Endothelial cell of umbilical vein (primary cell): ENCODE data around the gene PLEKHG2. TPM values are rescaled to one million over a fixed set of nuclear protein-coding genes. Genes with fewer than 3 reads are reported as not detected.
A peak's percentile ranks its signal among the peaks of the same experiment; 100 is the strongest.

ENCODE experiments used
- BruUV-seq: library from RNA; stranded (reverse); fragments of 400-500 nt; replicated peaks from 2 replicates; lab custom pipeline; 2021; lab: Mats Ljungman, UMichigan
- CTCF ChIA-PET: fragments of 300-600, 350-600 bp; sonication (Branson Sonifier 250); formaldehyde crosslinking; loops from one replicate; lab custom pipeline; 2021; ENCODE audit warnings: antibody characterized with exemption, inconsistent platforms; lab: Charles Lee
- POLR2A ChIA-PET: fragments of 300-600, 350-600 bp; sonication (Branson Sonifier 250); formaldehyde crosslinking; loops from one replicate; lab custom pipeline; 2021; ENCODE audit warnings: antibody characterized with exemption, inconsistent platforms; lab: Charles Lee
- DNase-seq: peaks from one replicate; pipeline ENCODE4 v3.0.0-alpha.2; 2011; ENCODE audit warnings: low read depth, low spot score
- FAIRE-seq: peaks from 2 replicates; lab custom pipeline; 2011; peaks lifted over from hg19 to GRCh38; lab: Jason Lieb, UNC
- H2AFZ ChIP-seq: 2 replicates; pipeline ENCODE4 v1.6.0; 2012; ENCODE audit warnings: low read depth, low read length, control low read depth, inconsistent platforms
- H3K27ac ChIP-seq: 2 replicates; pipeline ENCODE4 v1.5.1; 2011; ENCODE audit warnings: low read depth, mild to moderate bottlenecking, control low read depth, low read length, moderate library complexity; ENCODE audit not compliant: insufficient read depth
- H3K27me3 ChIP-seq, 2 experiments: 2 replicates each; pipeline versions ENCODE4 v1.6.0 to v1.6.1; 2011; ENCODE audit warnings: low read length in 2 of 2, mixed read lengths in 1 of 2; ENCODE audit not compliant: control insufficient read depth in 2 of 2, insufficient read depth in 2 of 2
- H3K36me3 ChIP-seq, 2 experiments: 2 replicates in 1 of 2; 3 replicates in 1 of 2; pipeline ENCODE4 v1.5.1; 2011; ENCODE audit warnings: low read length in 2 of 2, mild to moderate bottlenecking in 1 of 2, moderate library complexity in 1 of 2; ENCODE audit not compliant: control insufficient read depth in 2 of 2, insufficient read depth in 2 of 2; ENCODE audit errors: extremely low read depth in 1 of 2
- H3K4me1 ChIP-seq: 3 replicates; pipeline ENCODE4 v1.5.1; 2011; ENCODE audit warnings: mild to moderate bottlenecking, low read length; ENCODE audit not compliant: control insufficient read depth, insufficient read depth; ENCODE audit errors: extremely low read depth
- H3K4me2 ChIP-seq: 2 replicates; pipeline ENCODE4 v1.6.1; 2011; ENCODE audit warnings: low read length, control low read depth, mixed read lengths; ENCODE audit not compliant: insufficient read depth
- H3K4me3 ChIP-seq, 3 experiments: fragments of 200-600 bp in 1 of 3; sonication (generic), shearing (Covaris generic) in 1 of 3; replicated peaks in 1 of 3; 2 replicates each; pipeline ENCODE4 v1.5.1; 2011 to 2016; ENCODE audit warnings: control low read depth in 3 of 3, low read length in 3 of 3, mild to moderate bottlenecking in 2 of 3, inconsistent platforms in 1 of 3, low read depth in 1 of 3, moderate library complexity in 1 of 3; ENCODE audit not compliant: insufficient read depth in 1 of 3
- H3K79me2 ChIP-seq: 2 replicates; pipeline ENCODE4 v1.6.0; 2012; ENCODE audit warnings: low read length, inconsistent platforms; ENCODE audit not compliant: control insufficient read depth, insufficient read depth
- H3K9ac ChIP-seq: replicated peaks from 2 replicates; pipeline ENCODE3; 2011; ENCODE audit warnings: low read length, control low read depth; ENCODE audit not compliant: insufficient read depth; ENCODE audit errors: extremely low read depth
- H3K9me1 ChIP-seq: replicated peaks from 3 replicates; pipeline ENCODE4 v1.6.0; 2011; ENCODE audit warnings: mild to moderate bottlenecking, low read length; ENCODE audit not compliant: control insufficient read depth, insufficient read depth; ENCODE audit errors: extremely low read depth
- H3K9me3 ChIP-seq: replicated peaks from 2 replicates; pipeline ENCODE4 v1.5.1; 2012; ENCODE audit warnings: low read length, inconsistent platforms; ENCODE audit not compliant: control insufficient read depth, insufficient read depth
- H4K20me1 ChIP-seq: replicated peaks from 2 replicates; pipeline ENCODE3; 2011; ENCODE audit warnings: mild to moderate bottlenecking, low read length; ENCODE audit not compliant: control insufficient read depth, insufficient read depth; ENCODE audit errors: extremely low read depth
- EZH2 ChIP-seq: IDR thresholded peaks from 2 replicates; pipeline ENCODE4 v1.6.1; 2012; ENCODE audit warnings: borderline replicate concordance, low read depth, mild to moderate bottlenecking, moderate library complexity, low read length, inconsistent platforms; ENCODE audit not compliant: severe bottlenecking
- FOS ChIP-seq: IDR thresholded peaks from 2 replicates; pipeline ENCODE4 v1.6.1; 2011; ENCODE audit warnings: mild to moderate bottlenecking, low read length, moderate library complexity, borderline replicate concordance; ENCODE audit not compliant: insufficient read depth
- GATA2 ChIP-seq: IDR thresholded peaks from 2 replicates; pipeline ENCODE4 v1.7.0; 2011; ENCODE audit warnings: low read depth, mild to moderate bottlenecking, moderate library complexity, mixed read lengths, low read length; ENCODE audit not compliant: insufficient read length, insufficient read depth
- JUN ChIP-seq: IDR thresholded peaks from 2 replicates; pipeline ENCODE4 v1.6.1; 2011; ENCODE audit warnings: borderline replicate concordance, low read depth; ENCODE audit not compliant: insufficient read length, insufficient read depth
- MYC ChIP-seq: IDR thresholded peaks from one replicate; pipeline ENCODE4 v1.6.1; 2011; ENCODE audit warnings: mild to moderate bottlenecking, low read depth, low read length
- POLR2A ChIP-seq: IDR thresholded peaks from 2 replicates; pipeline ENCODE4 v1.6.1; 2012; ENCODE audit warnings: low read depth, mild to moderate bottlenecking, control low read depth, low read length
- POLR2AphosphoS5 ChIP-seq: IDR thresholded peaks from 2 replicates; pipeline ENCODE4 v1.6.1; 2012; ENCODE audit warnings: low read depth, mild to moderate bottlenecking, control low read depth, low read length, moderate library complexity; ENCODE audit not compliant: insufficient read depth
- dilution Hi-C: fragments of 300-500 bp; cut with MboI; formaldehyde crosslinking; loops from one replicate; pipeline ENCODE4 v1.15.0; 2019; ENCODE audit warnings: low sequenced_read_pairs; ENCODE audit not compliant: extremely low pct_ligation_motif_present
- intact Hi-C: fragments of 100-400 bp; cut with micrococcal nuclease; formaldehyde crosslinking; loops from one replicate; pipeline ENCODE4 v1.10.0; 2022
- polyA plus RNA-seq, 4 experiments: library from polyadenylated mRNA; depleted of rRNA in 3 of 4; stranded (reverse) in 3 of 4; unstranded in 1 of 4; fragments of >200 nt; gene quantifications; 2 replicates each; pipeline versions ENCODE4 v1.2.1 to v1.2.3, GENCODE V29; 2011 to 2012; ENCODE audit warnings: missing spikeins in 1 of 4
- total RNA-seq: library from RNA; stranded (reverse); gene quantifications from 2 replicates; pipeline ENCODE4 v1.2.3, GENCODE V29; 2021
- TF ChIP-seq, protein P1 (sequence below), 2 donors: IDR thresholded peaks; 1 replicate in 1 of 2; 2 replicates in 1 of 2; pipeline ENCODE4 v1.5.1; 2011; ENCODE audit warnings: low read length in 2 of 2, mild to moderate bottlenecking in 2 of 2, moderate library complexity in 2 of 2, control low read depth in 1 of 2, inconsistent platforms in 1 of 2, low read depth in 1 of 2; ENCODE audit not compliant: insufficient read depth in 1 of 2; ENCODE audit errors: extremely low read depth in 1 of 2
- TF ChIP-seq, protein P2 (sequence below): IDR thresholded peaks from 2 replicates; pipeline ENCODE4 v1.6.1; 2011; ENCODE audit not compliant: insufficient read depth, insufficient read length

Gene PLEKHG2
- total and polyA plus RNA-seq, 2 donors (not counting 3 experiments of a cell fraction or from before 2014, with no cell fraction given), result 44.7 to 74.1 TPM

DNA sequence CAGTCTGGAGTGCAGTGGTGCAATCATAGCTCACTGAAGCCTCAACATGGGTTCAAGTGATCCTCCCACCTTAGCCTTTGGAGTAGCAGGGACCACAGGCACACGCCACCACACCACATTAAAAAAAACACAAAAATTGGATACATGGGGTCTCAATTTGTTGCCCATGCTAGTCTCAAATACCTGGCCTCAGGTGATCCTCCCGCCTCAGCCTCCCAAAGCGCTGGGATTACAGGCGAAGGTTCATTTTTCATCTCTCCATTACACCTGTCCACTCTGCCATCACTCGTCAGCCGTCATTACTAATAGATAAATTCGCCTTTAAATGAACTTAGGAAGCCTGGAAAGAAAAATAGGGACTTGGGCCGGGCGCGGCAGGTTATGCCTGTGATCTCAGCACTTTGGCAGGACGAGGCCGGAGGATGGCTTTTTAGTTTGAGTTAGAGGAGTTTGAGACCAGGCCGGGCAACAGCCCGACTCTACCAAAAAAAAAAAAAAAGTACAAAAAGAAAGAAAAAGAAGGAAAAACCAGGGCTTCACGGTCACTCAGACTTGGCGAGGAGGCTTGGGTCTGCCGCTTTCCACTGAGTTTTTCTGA lies 32.2 kb downstream of the PLEKHG2 start:
- FAIRE-seq, result peak; percentile 26
- CTCF ChIA-PET, result interaction anchor here (0.6 to 1.3 kb wide), 3 partner anchors 9 to 31 kb away, joined by 4 read pairs; partner anchors contain the start of gene RPS16

More for the DNA sequence above, 32.2 kb downstream of the PLEKHG2 start:
- POLR2A ChIA-PET, result interaction anchor here (0.7 to 3.2 kb wide), 5 partner anchors 9 to 17 kb away, joined by 3 to 16 read pairs (median 4); partner anchors contain the start of gene RPS16
- dilution Hi-C loops, result no loop called here
- H3K9me3 ChIP-seq, result no peaks in the 10 kb centered on the region
- H3K4me2 ChIP-seq, result peak overlapping the region; percentile 74
- BruUV-seq, result TSS peak; percentile 93
- H2AFZ ChIP-seq, result no peak overlapping the region
- DNase-seq, result no peak
- peaks cover 20% of the 10 kb centered on the region for H3K4me1 ChIP-seq
- H3K36me3 ChIP-seq, result peaks cover 6 to 9% of the 10 kb centered on the region in 2 experiments
- peak overlapping the region; percentile 85 to 98 (median 94) for H3K4me3 ChIP-seq
- no peaks in the 10 kb centered on the region for H3K27me3 ChIP-seq
- no peaks in the 10 kb centered on the region for H3K9me1 ChIP-seq
- peaks cover 51% of the 10 kb centered on the region for H3K79me2 ChIP-seq
- H3K27ac ChIP-seq, result peak overlapping the region; percentile 94
- H4K20me1 ChIP-seq, result no peaks in the 10 kb centered on the region
- intact Hi-C loops, result loop anchor here (1.0 to 10.0 kb wide), 3 partner anchors 8 to 90 kb away; partner anchors contain the start of genes EID2B and TIMM50
- TF ChIP-seq, protein P1, sequence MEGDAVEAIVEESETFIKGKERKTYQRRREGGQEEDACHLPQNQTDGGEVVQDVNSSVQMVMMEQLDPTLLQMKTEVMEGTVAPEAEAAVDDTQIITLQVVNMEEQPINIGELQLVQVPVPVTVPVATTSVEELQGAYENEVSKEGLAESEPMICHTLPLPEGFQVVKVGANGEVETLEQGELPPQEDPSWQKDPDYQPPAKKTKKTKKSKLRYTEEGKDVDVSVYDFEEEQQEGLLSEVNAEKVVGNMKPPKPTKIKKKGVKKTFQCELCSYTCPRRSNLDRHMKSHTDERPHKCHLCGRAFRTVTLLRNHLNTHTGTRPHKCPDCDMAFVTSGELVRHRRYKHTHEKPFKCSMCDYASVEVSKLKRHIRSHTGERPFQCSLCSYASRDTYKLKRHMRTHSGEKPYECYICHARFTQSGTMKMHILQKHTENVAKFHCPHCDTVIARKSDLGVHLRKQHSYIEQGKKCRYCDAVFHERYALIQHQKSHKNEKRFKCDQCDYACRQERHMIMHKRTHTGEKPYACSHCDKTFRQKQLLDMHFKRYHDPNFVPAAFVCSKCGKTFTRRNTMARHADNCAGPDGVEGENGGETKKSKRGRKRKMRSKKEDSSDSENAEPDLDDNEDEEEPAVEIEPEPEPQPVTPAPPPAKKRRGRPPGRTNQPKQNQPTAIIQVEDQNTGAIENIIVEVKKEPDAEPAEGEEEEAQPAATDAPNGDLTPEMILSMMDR (IDR thresholded peaks at IDR 0.05; ENCODE audit: extremely low read depth in 1 of 2, insufficient read depth in 1 of 2, low read depth in 1 of 2, low read length in 2 of 2), result no peak
- TF ChIP-seq POLR2A (no peak), POLR2AphosphoS5 (no peak), EZH2 (no peak), GATA2 (no peak), MYC (no peak), FOS (no peak), JUN (no peak)
- TF ChIP-seq, protein P2, sequence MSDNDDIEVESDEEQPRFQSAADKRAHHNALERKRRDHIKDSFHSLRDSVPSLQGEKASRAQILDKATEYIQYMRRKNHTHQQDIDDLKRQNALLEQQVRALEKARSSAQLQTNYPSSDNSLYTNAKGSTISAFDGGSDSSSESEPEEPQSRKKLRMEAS, result no peak
- peak overlapping the region; percentile 99 for H3K9ac ChIP-seq
